Eye (tissue), 1 donor: ENCODE measurements around the gene PTCHD4.
"Not testable (repeated sequence)": the region's sequence is repeated elsewhere in the genome, so short reads cannot be mapped to it uniquely, and the experiment has no call there.

Experiments used
- DNase-seq: peaks from one replicate; pipeline ENCODE4 v3.0.0-alpha.2; 2015

Gene PTCHD4

DNA sequence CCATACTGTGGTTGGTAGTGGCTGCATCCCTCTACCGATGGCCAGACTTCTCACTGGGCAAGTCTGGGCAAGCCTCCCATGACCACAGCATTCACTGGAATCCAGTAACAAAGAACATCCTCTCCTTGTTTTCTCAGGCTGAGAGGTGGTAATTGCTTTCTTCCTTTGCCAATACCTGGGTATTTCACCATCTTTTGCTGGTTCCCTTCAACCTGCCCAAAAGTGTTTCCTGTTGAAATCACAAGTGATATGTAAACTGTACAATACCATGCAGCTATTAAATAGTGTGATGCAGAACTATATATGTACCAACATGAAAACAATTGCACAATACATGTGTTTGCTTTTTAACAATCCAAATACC is at the start of gene PTCHD4:
Gene PTCHD4, minus strand, starts transcription at position 55 of the 364 bp plus-strand sequence. CDS start 42,240 bp downstream, outside the sequence.
- DNase-seq: no peak

DNA sequence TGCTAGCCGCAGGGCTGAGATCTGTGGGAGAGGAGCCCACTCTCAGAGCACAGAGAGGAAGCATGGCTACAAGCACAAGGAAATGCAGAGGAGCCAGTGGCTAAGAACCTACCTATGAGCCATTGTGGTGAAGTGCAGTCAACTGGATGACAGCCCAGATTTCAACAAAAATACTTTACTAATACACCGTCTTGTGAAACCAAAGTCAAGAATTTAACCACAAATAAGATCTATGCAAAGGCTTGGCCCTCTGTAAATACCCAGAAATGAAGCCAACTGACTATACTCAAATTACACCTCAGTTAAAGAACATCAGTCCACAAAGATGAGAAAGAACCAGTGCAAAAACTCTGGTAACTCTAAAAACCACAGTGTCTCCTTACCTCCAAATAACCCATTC is 40.1 kb upstream of the PTCHD4 start:
- no peak for DNase-seq

DNA sequence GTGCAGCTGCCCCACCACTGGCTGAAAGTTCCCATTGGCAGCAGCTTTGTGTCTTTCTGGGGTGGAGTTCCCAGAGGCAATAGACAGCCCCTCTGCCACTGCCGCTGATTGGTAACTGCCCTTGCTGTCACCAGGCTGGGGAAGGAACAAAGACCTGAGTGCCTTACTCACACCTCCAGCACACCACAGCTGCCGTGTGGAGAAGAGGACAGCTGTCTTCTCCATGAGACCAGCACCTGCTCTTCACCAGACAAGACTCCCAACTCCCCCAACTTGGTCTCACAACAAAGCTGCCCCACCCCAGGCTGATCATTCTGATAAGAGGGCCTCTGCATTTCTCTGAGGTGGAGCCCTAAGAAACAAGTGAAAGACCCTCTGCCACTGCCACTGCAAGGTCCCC is 39.7 kb upstream of the PTCHD4 start:
- DNase-seq: no peak

GRCh38 chr6:48147051-48147450 is 36.1 kb upstream of the PTCHD4 start:
- no peak for DNase-seq

GRCh38 chr6:48144021-48144420 is 33.0 kb upstream of the PTCHD4 start:
- DNase-seq: no peak

DNA sequence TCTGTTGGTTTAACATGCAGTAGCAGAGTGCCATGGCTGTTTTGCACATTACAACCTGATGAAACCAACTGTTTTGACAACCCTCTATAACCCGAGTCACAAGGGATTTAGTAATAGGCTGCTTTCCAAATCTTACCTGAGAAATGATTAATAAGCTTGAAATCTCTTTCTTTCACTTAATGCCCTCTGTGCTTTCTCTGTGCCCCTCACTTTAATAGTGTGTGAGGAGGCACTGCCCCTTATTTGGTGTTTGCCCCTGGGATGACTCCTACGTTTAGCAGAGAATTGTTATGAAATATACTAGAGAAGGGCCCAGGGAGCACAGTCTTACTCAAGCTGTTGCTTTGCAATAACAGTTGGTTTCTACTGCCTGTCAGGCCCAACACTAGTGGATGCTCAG is 31.0 kb upstream of the PTCHD4 start:
- peak; percentile 27 for DNase-seq

DNA sequence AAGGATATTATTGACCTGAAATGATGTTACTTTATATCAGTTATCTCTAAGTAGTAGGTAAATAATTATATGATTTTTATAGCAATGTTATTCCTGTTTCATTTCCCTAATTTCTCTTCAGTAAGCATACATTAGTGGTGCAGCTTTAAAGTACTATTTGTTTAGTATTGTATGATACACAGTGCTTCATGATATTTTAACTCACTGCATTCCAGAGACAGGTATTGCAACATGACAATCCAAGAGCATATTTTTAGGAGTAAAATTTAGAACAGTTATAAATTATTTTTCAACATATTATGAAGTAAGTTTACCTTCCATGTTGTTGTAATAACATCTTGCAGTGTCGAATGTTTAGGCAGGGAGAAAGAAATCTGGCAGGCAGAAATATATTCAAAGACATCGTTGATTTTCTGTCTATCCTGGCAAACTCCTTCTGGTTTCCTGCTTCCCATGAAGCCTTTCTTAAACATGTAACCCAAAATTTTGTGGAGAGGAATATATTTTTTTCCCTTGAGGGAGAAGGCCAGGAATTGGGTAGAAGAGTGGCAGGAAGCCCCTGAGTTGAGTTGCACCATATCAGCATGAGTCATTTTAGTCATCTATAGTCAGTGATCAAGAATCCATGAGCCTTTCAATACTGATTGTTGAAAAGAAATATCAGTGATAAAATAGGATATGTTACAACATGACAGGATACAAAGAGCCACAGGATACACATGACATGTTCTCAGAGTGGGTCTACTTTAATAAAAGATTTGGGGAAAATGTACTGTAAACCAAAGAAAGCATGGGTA is 29.0 kb upstream of the PTCHD4 start:
- DNase-seq: no peak

GRCh38 chr6:48136856-48137255 is 25.9 kb upstream of the PTCHD4 start:
- peak; percentile 5 for DNase-seq

GRCh38 chr6:48135323-48136084 is 24.5 kb upstream of the PTCHD4 start:
- DNase-seq: no peak

DNA sequence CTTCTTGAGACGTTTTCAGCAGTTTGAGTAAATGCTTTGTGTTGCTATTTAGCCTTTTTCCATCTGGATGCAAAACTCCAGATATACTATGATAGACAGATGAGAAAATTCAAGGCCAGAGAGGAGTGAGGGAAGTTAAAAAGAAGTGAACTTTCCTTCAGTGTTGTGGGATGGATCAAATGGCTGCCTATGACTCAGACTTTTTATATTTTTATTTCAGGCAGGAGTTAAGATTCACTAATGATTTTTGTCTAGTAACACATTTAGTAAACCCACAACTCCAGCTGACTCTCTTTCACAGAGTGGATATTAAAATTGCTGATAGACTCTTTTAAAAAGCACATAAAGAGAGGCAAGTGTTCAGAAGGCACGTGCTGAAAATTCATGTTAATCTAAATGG is 23.2 kb upstream of the PTCHD4 start:
- no peak for DNase-seq

DNA sequence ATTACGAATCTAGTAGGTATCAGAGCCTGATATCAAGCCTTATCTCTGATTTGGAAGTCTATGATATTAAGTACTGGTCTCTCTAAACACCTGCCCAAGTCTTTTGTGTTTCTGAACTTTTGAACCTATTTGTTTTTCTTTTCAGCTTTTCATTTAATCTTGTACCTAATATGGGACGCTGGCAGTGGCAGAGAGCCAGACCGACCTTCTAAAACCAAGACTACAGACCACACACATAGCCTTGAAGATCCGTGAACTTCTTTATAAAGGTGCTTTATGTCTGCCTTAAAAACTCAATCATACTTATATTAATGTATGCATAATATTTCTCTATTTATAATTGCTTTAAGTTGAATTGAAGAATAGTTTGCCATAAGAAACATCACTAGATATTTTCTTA is 12.6 kb upstream of the PTCHD4 start:
- DNase-seq: no peak

DNA sequence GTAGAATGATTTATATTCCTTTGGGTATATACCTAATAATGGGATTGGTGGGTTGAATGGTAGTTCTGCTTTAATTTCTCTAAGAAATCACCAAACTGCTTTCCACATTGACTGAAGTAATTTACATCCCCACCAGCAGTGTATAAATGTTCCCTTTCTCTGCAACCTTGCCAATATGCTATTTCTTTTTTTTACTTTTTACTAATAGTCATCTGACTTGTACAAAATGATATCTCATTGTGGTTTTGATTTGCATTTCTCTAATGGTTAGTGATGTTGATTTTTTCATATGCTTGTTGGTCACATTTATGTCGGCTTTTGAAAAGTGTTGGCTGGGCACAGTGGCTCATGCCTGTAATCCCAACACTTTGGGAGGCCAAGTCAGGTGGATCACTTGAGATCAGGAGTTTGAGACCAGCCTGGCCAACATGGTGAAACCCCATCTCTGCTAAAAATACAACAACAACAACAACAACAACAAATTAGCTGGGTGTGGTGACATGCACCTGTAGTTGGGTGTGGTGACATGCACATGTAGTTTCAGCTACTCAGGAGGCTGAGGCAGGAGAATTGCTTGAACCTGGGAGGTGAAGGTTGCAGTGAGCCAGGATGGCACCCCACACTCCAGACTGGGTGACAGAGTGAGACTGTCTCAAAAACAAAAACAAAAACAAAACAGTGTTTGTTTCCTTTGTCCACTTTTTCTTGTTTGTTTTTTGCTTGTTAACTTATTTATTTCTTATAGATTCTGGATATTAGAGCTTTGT is 11.2 kb upstream of the PTCHD4 start:
- not testable (repeated sequence) for DNase-seq

DNA sequence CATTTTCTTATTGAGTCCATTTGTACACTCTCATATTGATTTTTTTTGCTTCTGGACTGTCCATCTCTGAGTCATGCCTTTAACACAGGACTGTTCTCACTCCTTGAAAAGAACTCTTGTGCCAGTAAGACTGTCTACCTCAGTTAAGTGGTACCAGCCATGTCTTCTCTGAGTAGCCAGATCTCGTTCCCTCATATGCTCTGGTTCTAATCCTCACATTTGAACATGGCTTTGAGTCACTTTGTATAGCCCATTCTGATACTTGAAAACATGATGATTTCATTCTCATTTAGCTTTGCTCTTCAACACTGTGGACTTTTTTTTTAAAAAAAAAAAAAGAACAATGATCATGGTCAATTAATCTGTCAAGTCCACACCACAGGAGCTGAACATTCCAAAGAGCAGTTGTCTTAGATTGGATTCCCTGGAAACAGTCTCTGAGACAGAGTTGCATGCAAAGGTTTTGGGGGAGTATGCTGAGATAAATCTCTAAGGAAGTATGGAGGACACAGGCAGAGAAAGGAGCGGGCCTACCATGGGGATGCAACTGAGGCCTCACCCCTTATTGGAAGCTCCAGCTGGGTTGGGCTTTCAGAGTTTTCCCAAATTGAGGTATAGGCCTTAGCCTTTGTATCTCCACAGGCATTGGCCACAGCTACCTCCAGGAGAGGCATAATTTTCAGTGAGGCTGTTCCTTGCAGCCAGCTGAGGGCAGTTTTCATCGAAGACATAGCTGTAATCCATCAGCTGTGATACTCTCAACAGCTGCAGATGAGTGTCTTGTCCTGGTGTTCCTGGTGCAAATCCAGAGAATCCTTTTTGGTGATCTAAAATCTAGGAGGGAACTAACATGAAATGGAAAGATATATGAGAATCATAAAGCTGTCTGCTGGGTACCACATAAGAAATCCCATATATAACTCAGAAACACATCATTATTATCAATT is 6.0 kb upstream of the PTCHD4 start:
- DNase-seq: no peak

DNA sequence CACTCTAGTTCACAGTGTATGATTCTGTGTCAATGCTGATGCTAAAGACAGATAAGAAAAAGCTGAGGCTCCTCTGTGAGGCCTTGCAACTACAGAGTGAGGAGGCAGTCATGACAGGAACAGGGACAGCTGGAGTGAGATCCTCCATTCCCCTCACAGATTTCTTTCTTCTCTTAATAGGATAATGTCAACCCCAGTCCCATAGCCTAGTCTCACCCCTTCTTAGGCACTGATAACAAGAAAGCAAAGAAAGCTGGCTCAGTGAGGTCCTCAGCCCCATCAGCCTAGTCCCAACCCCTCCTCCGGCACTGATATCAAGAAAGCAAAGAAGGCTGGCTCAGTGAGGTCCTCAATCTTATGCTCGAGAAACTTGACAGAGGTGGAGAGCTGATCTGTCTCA is 2.1 kb upstream of the PTCHD4 start:
- no peak for DNase-seq

GRCh38 chr6:48111575-48111974 is 578 bp upstream of the PTCHD4 start:
- no peak for DNase-seq

- no peak for DNase-seq
Measured at GRCh38 chr6:48110436-48111142, 408 bp downstream of the PTCHD4 start.

- no peak for DNase-seq
Measured at GRCh38 chr6:48109944-48110343, 1.1 kb downstream of the PTCHD4 start.

DNA sequence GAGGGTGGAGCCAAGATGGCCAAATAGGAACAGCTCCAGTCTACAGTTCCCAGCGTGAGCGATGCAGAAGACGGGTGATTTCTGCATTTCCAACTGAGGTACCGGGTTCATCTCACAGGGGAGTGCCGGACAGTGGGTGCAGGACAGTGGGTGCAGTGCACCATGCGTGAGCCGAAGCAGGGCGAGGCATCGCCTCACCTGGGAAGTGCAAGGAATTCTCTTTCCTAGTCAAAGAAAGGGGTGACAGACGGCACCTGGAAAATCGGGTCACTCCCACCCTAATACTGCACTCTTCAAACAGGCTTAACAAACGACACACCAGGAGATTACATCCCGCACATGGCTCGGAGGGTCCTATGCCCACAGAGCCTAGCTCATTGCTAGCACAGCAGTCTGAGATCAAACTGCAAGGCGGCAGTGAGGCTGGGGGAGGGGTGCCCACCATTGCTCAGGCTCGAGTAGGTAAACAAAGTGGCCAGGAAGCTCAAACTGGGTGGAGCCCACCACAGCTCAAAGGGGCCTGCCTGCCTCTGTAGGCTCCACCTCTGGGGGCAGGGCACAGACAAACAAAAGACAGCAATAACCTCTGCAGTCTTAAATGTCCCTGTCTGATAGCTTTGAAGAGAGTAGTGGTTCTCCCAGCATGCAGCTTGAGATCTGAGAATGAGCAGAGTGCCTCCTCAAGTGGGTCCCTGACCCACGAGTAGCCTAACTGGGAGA is 8.4 kb downstream of the PTCHD4 start:
- not testable (repeated sequence) for DNase-seq

DNA sequence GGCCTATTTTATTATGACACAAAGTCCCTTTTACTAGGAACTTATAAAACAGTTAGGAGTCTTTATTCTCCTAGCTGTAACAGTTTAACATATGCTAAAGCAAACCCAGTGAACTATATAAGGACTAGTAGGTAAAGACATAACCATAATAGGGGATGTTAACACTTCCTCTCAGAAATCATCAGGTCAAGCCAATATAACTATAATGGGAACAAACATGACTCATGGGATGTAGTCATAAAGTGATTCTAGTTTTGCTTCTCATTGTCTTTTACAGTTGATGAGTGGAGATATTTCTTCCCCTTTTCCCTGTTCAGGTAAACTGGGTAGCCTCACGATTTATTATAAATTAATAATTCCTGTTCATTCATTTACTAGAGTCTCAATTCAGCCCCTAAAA is 9.7 kb downstream of the PTCHD4 start:
- DNase-seq: no peak

- no peak for DNase-seq
Measured at GRCh38 chr6:48100588-48100895, 10.5 kb downstream of the PTCHD4 start.
